HEK293 (cell line): ENCODE data around the gene ASMTL.

ENCODE experiments used
- BCL6B ChIP-seq: fragments of 450-650 bp; formaldehyde crosslinking; IDR thresholded peaks from 2 replicates; pipeline ENCODE4 v1.5.1; 2017; ENCODE audit warnings: missing biosample characterization, missing genetic modification characterization
- CTCF ChIP-seq: fragments of 450-650 bp; formaldehyde crosslinking; IDR thresholded peaks from 2 replicates; pipeline ENCODE4 v1.5.1; 2016; ENCODE audit warnings: missing biosample characterization, missing genetic modification characterization
- ZBTB8A ChIP-seq: fragments of 450-650 bp; formaldehyde crosslinking; IDR thresholded peaks from 2 replicates; pipeline ENCODE4 v1.5.1; 2016; ENCODE audit warnings: missing biosample characterization, missing genetic modification characterization
- ZNF19 ChIP-seq: fragments of 450-650 bp; formaldehyde crosslinking; IDR thresholded peaks from 2 replicates; pipeline ENCODE4; 2016; ENCODE audit warnings: missing biosample characterization, missing genetic modification characterization, low read depth
- ZNF202 ChIP-seq: fragments of 450-650 bp; formaldehyde crosslinking; IDR thresholded peaks from 2 replicates; pipeline ENCODE4 v1.5.1; 2016; ENCODE audit warnings: missing biosample characterization, missing genetic modification characterization, borderline replicate concordance
- ZNF24 ChIP-seq: fragments of 450-650 bp; formaldehyde crosslinking; IDR thresholded peaks from 2 replicates; pipeline ENCODE4 v1.5.1; 2016; ENCODE audit warnings: missing biosample characterization, missing genetic modification characterization

GRCh38 chrX:1433646-1434357 lies 18.9 kb downstream of the ASMTL start:
- no peak for TF ChIP-seq ZNF24 (tag by site-specific recombination)
- no peak for TF ChIP-seq ZNF19 (tag by site-specific recombination)
- no peak for TF ChIP-seq BCL6B (tag by site-specific recombination)
- no peak for TF ChIP-seq CTCF (tag by site-specific recombination)
- TF ChIP-seq ZNF202 (tag by site-specific recombination): no peak
- TF ChIP-seq ZBTB8A (tag by site-specific recombination): no peak
